ENCODE data around the gene USP36.
"Not testable (repeated sequence)": the region's sequence is repeated elsewhere in the genome, so short reads cannot be mapped to it uniquely, and the experiment has no call there.

USP36 gene

GRCh38 chr17:78840780-78841611 lies at the start of gene USP36:
Gene USP36, minus strand, starts transcription at chr17:78840814. Its CDS starts 4,451 bp downstream, at chr17:78836363.
- in situ Hi-C loops (cut with MboI; ENCODE audit: low sequenced_read_pairs): no loop called here

GRCh38 chr17:78890096-78890495 lies 49.5 kb upstream of the USP36 start:
- in situ Hi-C loops (cut with MboI; ENCODE audit: low sequenced_read_pairs): not testable (repeated sequence)

- in situ Hi-C loops (cut with MboI; ENCODE audit: low sequenced_read_pairs): no loop called here
Observed at GRCh38 chr17:78889531-78889930, 48.9 kb upstream of the USP36 start.

GRCh38 chr17:78888941-78889518 lies 48.4 kb upstream of the USP36 start:
- in situ Hi-C loops (cut with MboI; ENCODE audit: low sequenced_read_pairs): no loop called here

- in situ Hi-C loops (cut with MboI; ENCODE audit: low sequenced_read_pairs): no loop called here
Observed at GRCh38 chr17:78886954-78887353, 46.3 kb upstream of the USP36 start.

- in situ Hi-C loops (cut with MboI; ENCODE audit: low sequenced_read_pairs): no loop called here
Observed at GRCh38 chr17:78885956-78886355, 45.3 kb upstream of the USP36 start.

- in situ Hi-C loops (cut with MboI; ENCODE audit: low sequenced_read_pairs): no loop called here
Observed at GRCh38 chr17:78884876-78885667, 44.5 kb upstream of the USP36 start.

GRCh38 chr17:78884148-78884825 lies 43.7 kb upstream of the USP36 start:
- in situ Hi-C loops (cut with MboI; ENCODE audit: low sequenced_read_pairs): no loop called here

GRCh38 chr17:78883533-78884131 lies 43.0 kb upstream of the USP36 start:
- in situ Hi-C loops (cut with MboI; ENCODE audit: low sequenced_read_pairs): no loop called here

GRCh38 chr17:78883089-78883532 lies 42.5 kb upstream of the USP36 start:
- in situ Hi-C loops (cut with MboI; ENCODE audit: low sequenced_read_pairs): no loop called here

- in situ Hi-C loops (cut with MboI; ENCODE audit: low sequenced_read_pairs): no loop called here
Observed at GRCh38 chr17:78882540-78883088, 42.0 kb upstream of the USP36 start.

GRCh38 chr17:78879635-78880186 lies 39.1 kb upstream of the USP36 start:
- in situ Hi-C loops (cut with MboI; ENCODE audit: low sequenced_read_pairs): no loop called here

- in situ Hi-C loops (cut with MboI; ENCODE audit: low sequenced_read_pairs): no loop called here
Observed at GRCh38 chr17:78878871-78879527, 38.4 kb upstream of the USP36 start.

- in situ Hi-C loops (cut with MboI; ENCODE audit: low sequenced_read_pairs): no loop called here
Observed at GRCh38 chr17:78878261-78878660, 37.6 kb upstream of the USP36 start.

- in situ Hi-C loops (cut with MboI; ENCODE audit: low sequenced_read_pairs): not testable (repeated sequence)
Observed at GRCh38 chr17:78876954-78877517, 36.4 kb upstream of the USP36 start.

- in situ Hi-C loops (cut with MboI; ENCODE audit: low sequenced_read_pairs): no loop called here
Observed at GRCh38 chr17:78876094-78876597, 35.5 kb upstream of the USP36 start.

GRCh38 chr17:78875363-78876093 lies 34.9 kb upstream of the USP36 start:
- in situ Hi-C loops (cut with MboI; ENCODE audit: low sequenced_read_pairs): no loop called here

All from HL-60/S4 treated with retinoic acid at 250 ng/mL for 4 days and 3 days (cell line).